Endothelial cell (in vitro differentiated cells): ENCODE data around the gene SEC31A. TPM values are rescaled to one million over a fixed set of nuclear protein-coding genes. Genes with fewer than 3 reads are reported as not detected.
"Not testable (repeated sequence)": the region's sequence is repeated elsewhere in the genome, so short reads cannot be mapped to it uniquely, and the experiment has no call there.

Experiments
- DNase-seq: peaks from one replicate; pipeline ENCODE4 v3.0.0; 2021; ENCODE audit warnings: low spot score
- H3K27ac Mint-ChIP-seq: one replicate; pipeline ENCODE4 v1.8.0; 2021; ENCODE audit warnings: mixed read lengths, inconsistent platforms; ENCODE audit not compliant: unreplicated experiment
- H3K27me3 Mint-ChIP-seq: one replicate; pipeline ENCODE4 v1.8.0; 2021; ENCODE audit warnings: mild to moderate bottlenecking, moderate library complexity, mixed read lengths, inconsistent platforms; ENCODE audit not compliant: unreplicated experiment
- H3K36me3 Mint-ChIP-seq: one replicate; pipeline ENCODE4 v1.8.0; 2021; ENCODE audit warnings: mild to moderate bottlenecking, low read depth, mixed read lengths, inconsistent platforms; ENCODE audit not compliant: unreplicated experiment
- H3K4me1 Mint-ChIP-seq: one replicate; pipeline ENCODE4 v1.8.0; 2021; ENCODE audit warnings: mild to moderate bottlenecking, mixed read lengths, inconsistent platforms; ENCODE audit not compliant: unreplicated experiment
- H3K4me3 Mint-ChIP-seq: one replicate; pipeline ENCODE4 v1.8.0; 2021; ENCODE audit warnings: mild to moderate bottlenecking, mixed read lengths, inconsistent platforms; ENCODE audit not compliant: unreplicated experiment
- H3K9me3 Mint-ChIP-seq: one replicate; pipeline ENCODE4 v1.8.0; 2021; ENCODE audit warnings: mixed read lengths, inconsistent platforms; ENCODE audit not compliant: unreplicated experiment
- CTCF ChIP-seq: fragments of 200-600 bp; sonication (generic); IDR thresholded peaks from one replicate; pipeline ENCODE4 v1.5.0; 2021; ENCODE audit warnings: antibody characterized with exemption; ENCODE audit not compliant: unreplicated experiment
- total RNA-seq: library from RNA; stranded (reverse); fragmentation: NEBNext Ultra II Directional; extraction: Animal tissue kit (Norgen Biotek cat#: 25700); gene quantifications from one replicate; pipeline ENCODE4 v1.2.1, GENCODE V29; 2021; ENCODE audit not compliant: unreplicated experiment

SEC31A gene
- total RNA-seq, 1 donor from 2014 or later: 172 TPM

- Mint-ChIP-seq H3K9me3 (no peaks in the 10 kb centered on the region), H3K27me3 (no peaks in the 10 kb centered on the region), H3K4me3 (no peak overlapping the region), H3K27ac (peak overlapping the region; percentile 97), H3K4me1 (peaks cover 22% of the 10 kb centered on the region), H3K36me3 (peaks cover 35% of the 10 kb centered on the region)
- DNase-seq: no peak
- no peak for TF ChIP-seq CTCF
Measured at GRCh38 chr4:82864336-82864979, 26.5 kb downstream of the SEC31A start.

GRCh38 chr4:82861529-82861928, 29.4 kb downstream of the SEC31A start:
- Mint-ChIP-seq H3K27me3 (no peaks in the 10 kb centered on the region), H3K4me1 (peaks cover 17% of the 10 kb centered on the region), H3K36me3 (peaks cover 25% of the 10 kb centered on the region), H3K9me3 (no peaks in the 10 kb centered on the region), H3K27ac (no peak overlapping the region), H3K4me3 (peak overlapping the region; percentile 44)
- DNase-seq: no peak
- TF ChIP-seq CTCF: no peak

- DNase-seq, H3K4me1 Mint-ChIP-seq, H3K9me3 Mint-ChIP-seq, H3K4me3 Mint-ChIP-seq, H3K27ac Mint-ChIP-seq, H3K27me3 Mint-ChIP-seq: not testable (repeated sequence)
- H3K36me3 Mint-ChIP-seq: peaks cover 26% of the 10 kb centered on the region
Measured at GRCh38 chr4:82860487-82860886, 30.5 kb downstream of the SEC31A start.

- H3K27me3 Mint-ChIP-seq: peaks cover 2% of the 10 kb centered on the region
- H3K27ac Mint-ChIP-seq: no peak overlapping the region
- TF ChIP-seq CTCF: no peak
- no peak overlapping the region for H3K4me3 Mint-ChIP-seq
- H3K4me1 Mint-ChIP-seq: no peaks in the 10 kb centered on the region
- no peak for DNase-seq
- peaks cover 34% of the 10 kb centered on the region for H3K36me3 Mint-ChIP-seq
- H3K9me3 Mint-ChIP-seq: no peaks in the 10 kb centered on the region
Measured at GRCh38 chr4:82852751-82853285, 38.1 kb downstream of the SEC31A start.

- Mint-ChIP-seq H3K27me3 (peaks cover 2% of the 10 kb centered on the region), H3K4me1 (no peaks in the 10 kb centered on the region), H3K9me3 (no peaks in the 10 kb centered on the region), H3K36me3 (peaks cover 40% of the 10 kb centered on the region), H3K4me3 (no peak overlapping the region), H3K27ac (no peak overlapping the region)
- DNase-seq: no peak
- no peak for TF ChIP-seq CTCF
Measured at GRCh38 chr4:82851885-82852750, 38.8 kb downstream of the SEC31A start.
